HG02571 (cell line): ENCODE results near the gene NOTCH3.

Experiments used
- ATAC-seq: cut with Tn5 transposase; IDR thresholded peaks from one replicate; pipeline ENCODE4 v1.9.1; 2021; ENCODE audit warnings: mild to moderate bottlenecking, moderate library complexity; ENCODE audit not compliant: unreplicated experiment

The NOTCH3 gene

DNA sequence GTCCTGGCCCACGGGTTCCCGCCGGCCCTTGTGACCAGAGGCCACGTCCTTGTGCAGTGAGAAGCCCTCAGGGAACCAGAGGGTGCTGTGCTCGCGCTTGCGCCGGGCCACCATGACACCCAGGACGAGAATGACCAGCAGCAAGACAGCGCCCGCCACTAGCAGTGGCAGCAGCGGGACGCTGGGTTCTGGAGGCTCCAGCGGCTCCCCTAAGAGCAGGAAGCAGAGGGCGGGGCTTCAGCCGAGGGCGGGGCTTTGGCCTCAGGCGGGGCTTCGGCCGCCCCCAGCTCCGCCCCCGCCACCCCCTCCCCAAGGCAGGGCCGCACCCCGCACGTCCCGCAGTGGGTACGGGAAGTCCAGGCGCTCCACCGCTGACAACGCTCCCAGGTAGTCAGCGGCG, 30.4 kb downstream of the NOTCH3 start:
- ATAC-seq, result no peak

DNA sequence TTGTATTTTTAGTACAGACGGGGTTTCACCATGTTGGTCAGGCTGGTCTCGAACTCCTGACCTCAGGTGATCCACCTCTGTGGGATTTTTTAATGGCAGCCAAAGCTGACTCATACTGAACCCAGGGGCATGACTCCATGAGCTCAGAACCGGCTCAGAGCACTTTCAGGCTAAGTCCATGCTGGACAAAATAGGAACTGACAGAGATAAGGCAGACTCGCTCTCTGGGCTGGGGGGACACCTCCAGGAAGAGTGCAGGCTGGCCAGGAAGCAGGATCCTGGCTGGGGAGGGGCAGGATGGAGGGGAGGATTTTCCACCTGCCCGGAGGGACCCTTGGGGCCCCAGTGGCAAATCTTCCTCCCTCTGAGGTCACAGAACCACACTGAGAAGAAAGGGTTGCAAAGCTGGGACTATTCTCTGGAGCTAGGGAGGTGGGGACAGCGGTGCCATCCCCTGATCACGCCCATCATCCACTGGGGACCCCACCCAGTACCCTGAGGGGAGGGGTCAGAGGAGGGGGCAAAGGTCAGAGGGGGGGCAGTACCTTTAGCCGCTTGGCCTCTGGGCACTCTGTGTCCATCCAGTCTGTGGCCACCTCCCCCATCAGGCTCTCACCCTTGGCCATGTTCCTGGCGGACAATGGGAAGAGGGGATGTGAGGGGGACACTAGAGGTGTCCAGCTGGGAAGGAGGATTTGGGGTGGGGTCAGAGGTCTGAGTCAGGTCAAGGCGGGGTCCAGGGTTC, 31.1 kb downstream of the NOTCH3 start:
- no peak for ATAC-seq

- ATAC-seq, result no peak
Measured at GRCh38 chr19:15166700-15167099, 34.1 kb downstream of the NOTCH3 start.

GRCh38 chr19:15161028-15161984, 39.5 kb downstream of the NOTCH3 start:
- ATAC-seq, result no peak

GRCh38 chr19:15159251-15159650, 41.5 kb downstream of the NOTCH3 start:
- ATAC-seq, result no peak

GRCh38 chr19:15156391-15156790, 44.4 kb downstream of the NOTCH3 start:
- no peak for ATAC-seq

GRCh38 chr19:15155296-15155695, 45.5 kb downstream of the NOTCH3 start:
- no peak for ATAC-seq

GRCh38 chr19:15154002-15154612, 46.7 kb downstream of the NOTCH3 start:
- no peak for ATAC-seq

- ATAC-seq, result no peak
Measured at GRCh38 chr19:15149737-15150136, 51.1 kb downstream of the NOTCH3 start.

DNA sequence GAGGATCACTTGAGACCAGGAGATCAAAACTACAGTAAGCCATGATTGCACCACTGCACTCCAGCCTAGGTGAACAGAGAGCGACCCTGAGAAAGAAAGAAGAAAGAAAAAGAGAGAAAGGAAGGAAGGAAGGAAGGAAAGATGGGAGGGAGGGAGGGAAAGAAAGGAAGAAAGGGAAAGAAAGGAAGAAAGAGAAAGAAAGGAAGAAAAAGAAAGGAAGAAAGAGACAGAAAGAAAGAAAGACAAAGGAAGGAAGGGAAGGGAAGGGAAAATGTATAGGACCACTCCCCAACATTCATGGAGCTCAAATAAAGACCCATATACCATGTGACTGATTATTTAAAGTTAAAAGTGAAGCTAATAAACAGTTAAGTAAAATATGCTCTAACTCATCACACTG, 53.7 kb downstream of the NOTCH3 start:
- ATAC-seq, result no peak

DNA sequence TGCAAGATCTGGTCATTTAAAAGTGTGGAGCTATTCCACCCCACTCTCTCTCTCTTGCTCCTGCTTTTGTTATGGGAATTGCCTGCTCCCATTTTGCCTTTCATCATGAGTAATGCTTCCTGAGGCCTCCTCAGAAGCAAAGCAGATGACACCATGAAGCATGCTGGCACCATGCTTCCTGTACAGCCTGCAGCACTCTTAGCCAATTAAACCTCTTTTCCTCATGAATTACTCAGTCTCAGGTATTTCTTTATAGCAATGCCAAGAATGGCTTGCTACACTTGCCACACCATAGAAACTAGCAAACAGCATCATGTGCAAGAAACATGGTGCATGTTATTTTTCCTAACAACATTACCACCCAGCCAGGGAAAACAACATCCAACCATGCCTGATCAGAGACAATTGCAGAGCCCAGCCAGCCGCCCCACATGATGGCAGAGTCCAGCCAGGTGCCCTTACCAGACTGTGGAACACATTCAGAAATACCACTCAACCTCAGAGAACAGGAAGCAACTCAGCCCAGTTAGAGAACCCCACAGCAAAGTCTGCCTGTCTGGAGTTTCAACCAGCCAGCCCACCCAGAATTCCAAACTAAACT, 56.6 kb downstream of the NOTCH3 start:
- no peak for ATAC-seq

- ATAC-seq, result no peak
Measured at GRCh38 chr19:15142313-15142712, 58.5 kb downstream of the NOTCH3 start.

DNA sequence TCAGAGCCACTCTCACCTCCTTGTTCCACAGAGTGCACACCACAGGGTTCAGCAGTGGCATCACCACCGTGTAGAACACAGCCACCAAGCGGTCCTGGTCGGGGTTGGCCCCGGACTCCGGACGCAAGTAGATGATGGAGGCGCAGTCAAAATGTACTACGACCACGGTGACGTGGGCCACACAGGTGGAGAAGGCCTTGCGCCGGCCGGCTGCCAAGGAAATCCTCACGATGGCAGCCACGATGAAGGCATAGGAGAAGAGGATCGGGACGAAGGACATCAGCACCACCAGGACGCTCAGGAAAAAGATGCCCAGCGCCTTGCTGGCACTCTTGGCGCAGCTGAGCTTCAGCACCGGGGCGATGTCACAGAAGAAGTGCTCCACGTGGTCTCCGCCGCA, 59.7 kb downstream of the NOTCH3 start:
- no peak for ATAC-seq

DNA sequence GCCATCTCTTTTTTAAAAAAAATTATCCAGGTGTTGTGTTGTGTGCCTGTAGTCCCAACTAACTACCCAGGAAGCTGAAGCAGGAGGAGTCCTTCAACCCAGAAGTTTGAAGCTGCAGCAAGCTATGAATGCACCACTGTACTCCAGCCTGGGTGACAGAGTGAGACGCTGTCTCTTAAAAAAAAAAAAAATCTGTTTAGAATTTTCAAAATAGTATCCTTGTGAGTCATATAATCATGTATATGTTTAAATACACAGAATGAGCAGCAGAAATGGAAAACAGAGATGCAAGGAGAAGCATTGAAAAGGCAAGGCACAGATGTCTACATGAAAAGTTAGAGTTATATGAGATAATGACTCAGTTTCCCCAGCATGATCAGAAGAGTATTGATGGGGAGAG, 62.4 kb downstream of the NOTCH3 start:
- ATAC-seq, result no peak

- ATAC-seq, result no peak
Measured at GRCh38 chr19:15137777-15138176, 63.0 kb downstream of the NOTCH3 start.

DNA sequence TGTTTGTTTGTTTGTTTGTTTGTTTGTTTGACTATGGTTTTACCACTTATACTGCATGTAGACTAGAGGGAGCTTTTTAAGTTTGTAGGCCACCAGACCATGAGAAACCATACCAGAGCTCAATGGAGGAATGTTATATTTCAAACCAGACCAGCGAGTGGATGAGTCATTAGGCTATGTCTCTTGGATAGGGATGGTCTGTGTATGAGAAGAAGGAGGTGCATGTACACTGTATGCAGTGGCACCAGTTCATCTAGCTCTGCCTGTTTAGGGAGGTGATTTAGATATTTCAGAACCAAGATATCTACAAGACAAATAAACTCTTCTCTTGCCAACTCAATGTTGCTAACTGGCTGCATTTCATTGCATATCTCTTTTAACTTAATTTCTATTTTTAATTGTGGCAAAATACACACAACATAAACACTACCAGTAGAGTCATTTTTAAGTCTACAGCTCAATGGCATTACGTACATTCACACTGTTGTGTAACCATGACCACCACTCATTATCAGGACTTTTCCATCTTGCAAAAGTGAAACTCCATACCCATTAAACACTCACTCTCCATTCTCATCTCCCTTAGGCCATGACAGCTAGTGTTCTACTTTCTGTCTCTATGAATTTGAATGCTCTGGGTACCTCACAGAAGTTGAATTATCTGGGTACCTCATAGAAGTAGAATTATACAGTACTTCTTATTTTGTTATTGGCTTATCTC, 64.4 kb downstream of the NOTCH3 start:
- ATAC-seq, result no peak

DNA sequence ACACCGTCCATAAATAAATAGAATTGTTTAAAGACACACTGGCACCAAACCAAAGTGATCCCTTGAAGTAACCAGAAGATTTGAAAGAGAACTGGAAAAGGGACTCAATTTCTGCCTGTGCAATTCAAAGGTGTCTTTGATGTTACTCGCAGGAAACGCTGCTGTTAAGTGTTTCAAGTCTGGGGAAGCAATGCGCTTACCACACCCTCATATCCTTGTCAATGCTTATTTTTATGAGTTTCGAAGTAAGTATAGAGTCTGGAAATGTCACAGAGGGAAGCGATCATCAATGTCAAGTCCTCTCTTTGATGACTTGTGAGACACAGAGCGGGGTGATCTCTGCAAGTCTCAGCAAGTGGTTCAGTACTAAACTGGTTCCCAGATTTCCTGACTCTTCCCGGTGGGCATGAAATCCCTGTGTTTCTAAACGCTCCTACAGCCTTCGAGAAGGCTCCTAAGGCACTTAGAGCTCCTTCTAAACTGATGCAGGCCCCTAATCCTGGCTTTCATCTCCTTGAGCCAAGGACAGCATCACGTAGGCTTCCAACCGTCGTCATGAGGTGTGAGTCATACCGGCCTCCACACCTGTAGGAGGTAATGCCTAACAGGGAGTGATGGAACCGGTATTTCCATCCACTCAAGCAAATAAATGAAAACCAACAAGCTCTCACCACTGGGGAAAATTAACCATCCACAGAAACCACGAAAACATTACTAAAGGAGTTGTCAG, 70.8 kb downstream of the NOTCH3 start:
- no peak for ATAC-seq

- ATAC-seq, result no peak
Measured at GRCh38 chr19:15128162-15128770, 72.5 kb downstream of the NOTCH3 start.

DNA sequence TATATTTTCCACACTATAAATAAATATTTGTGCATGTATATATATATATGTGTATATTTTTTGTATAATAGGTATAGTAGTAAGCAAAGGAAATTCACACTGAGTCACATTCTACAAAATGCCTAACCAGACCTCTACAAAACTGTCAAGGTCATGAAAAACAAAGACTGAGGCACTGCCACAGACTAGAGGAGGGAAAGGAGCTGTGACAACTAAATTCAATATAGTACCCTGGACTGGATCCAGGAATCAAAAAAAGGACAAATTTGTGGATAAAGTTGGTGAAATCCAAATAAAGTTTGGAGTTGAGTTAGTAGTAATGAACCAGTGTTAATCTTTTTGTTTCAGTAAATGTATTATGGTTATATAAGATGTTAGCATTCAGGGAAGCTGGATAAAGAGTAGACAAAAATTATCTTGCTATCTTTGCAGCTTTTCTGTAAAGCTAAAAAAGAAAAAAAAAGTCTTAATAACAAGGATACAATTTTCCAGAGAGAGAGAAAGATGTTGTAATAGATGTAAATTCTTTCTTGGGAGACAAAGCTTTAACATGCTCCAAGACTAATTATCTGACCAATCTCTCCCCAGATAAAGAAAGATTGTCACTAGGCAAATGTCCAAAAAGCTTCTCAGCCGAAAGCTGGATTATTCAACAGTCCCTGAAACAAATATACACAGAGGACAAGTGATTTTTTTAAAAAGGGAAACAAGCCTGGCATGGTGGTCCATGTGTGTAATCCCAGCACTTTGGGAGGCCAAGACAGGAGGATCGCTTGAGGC, 74.5 kb downstream of the NOTCH3 start:
- ATAC-seq, result no peak
